SK-N-SH (cell line): ENCODE data around the gene SNED1. TPM values are rescaled to one million over a fixed set of nuclear protein-coding genes. Genes with fewer than 3 reads are reported as not detected.

ENCODE experiments used
- CTCF ChIA-PET: fragments of 300-600, 350-600 bp; formaldehyde crosslinking; extraction: SDS; loops from one replicate; lab custom pipeline; 2021; lab: Yijun Ruan, JAX
- POLR2A ChIA-PET: fragments of 350-600 bp; sonication (Branson Sonifier 250); formaldehyde crosslinking; extraction: SDS; loops from one replicate; lab custom pipeline; 2020; ENCODE audit warnings: antibody characterized with exemption, inconsistent platforms; lab: Yijun Ruan, JAX
- DNase-seq: peaks from one replicate; pipeline ENCODE4 v3.0.0; 2012
- H2AFZ ChIP-seq: fragments of 200-600 bp; sonication (generic); 2 replicates; pipeline ENCODE4 v1.8.1; 2016; ENCODE audit warnings: antibody characterized with exemption, mild to moderate bottlenecking, low read depth
- H3F3A ChIP-seq: fragments of 200-600 bp; sonication (generic); replicated peaks from 2 replicates; pipeline ENCODE3; 2016; ENCODE audit warnings: antibody characterized with exemption, mild to moderate bottlenecking; ENCODE audit not compliant: insufficient read depth
- H3K27ac ChIP-seq, 2 experiments: fragments of 200-500 bp in 1 of 2; fragments of 200-600 bp in 1 of 2; sonication (Bioruptor generic) in 1 of 2; sonication (generic), shearing (Covaris generic) in 1 of 2; 2 replicates each; pipeline versions ENCODE4 v1.5.1 to v1.6.1; 2014 to 2016; ENCODE audit warnings: low read depth in 2 of 2, inconsistent platforms in 1 of 2, low read length in 1 of 2, mild to moderate bottlenecking in 1 of 2, mixed read lengths in 1 of 2
- H3K27me3 ChIP-seq: fragments of 200-600 bp; sonication (generic), shearing (Covaris generic); 2 replicates; pipeline ENCODE4 v1.6.1; 2016; ENCODE audit warnings: mixed run types; ENCODE audit not compliant: insufficient read depth
- H3K36me3 ChIP-seq, 2 experiments: fragments of 200-500 bp in 1 of 2; fragments of 200-600 bp in 1 of 2; sonication (Bioruptor generic) in 1 of 2; sonication (generic) in 1 of 2; replicated peaks in 1 of 2; 2 replicates each; pipeline versions ENCODE3 to v1.5.1; 2014 to 2016; ENCODE audit warnings: low read length in 1 of 2, mild to moderate bottlenecking in 1 of 2; ENCODE audit not compliant: insufficient read depth in 2 of 2, control insufficient read depth in 1 of 2
- H3K4me1 ChIP-seq, 2 experiments: fragments of 200-500 bp in 1 of 2; fragments of 200-600 bp in 1 of 2; sonication (Bioruptor generic) in 1 of 2; sonication (generic), shearing (Covaris generic) in 1 of 2; 2 replicates each; pipeline versions ENCODE4 v1.5.1 to v1.6.1; 2014 to 2016; ENCODE audit warnings: low read depth in 1 of 2, low read length in 1 of 2, mixed run types in 1 of 2; ENCODE audit not compliant: insufficient read depth in 2 of 2, control insufficient read depth in 1 of 2
- H3K4me2 ChIP-seq: fragments of 200-600 bp; sonication (generic), shearing (Covaris generic); 2 replicates; pipeline ENCODE4 v1.6.1; 2017; ENCODE audit warnings: mixed run types
- H3K4me3 ChIP-seq, 2 experiments: fragments of 200-500 bp in 1 of 2; fragments of 200-600 bp in 1 of 2; sonication (Bioruptor generic) in 1 of 2; sonication (generic), shearing (Covaris generic) in 1 of 2; 2 replicates each; pipeline versions ENCODE4 v1.5.1 to v1.8.1; 2014 to 2016; ENCODE audit warnings: low read depth in 2 of 2, inconsistent platforms in 1 of 2, low read length in 1 of 2, mild to moderate bottlenecking in 1 of 2, mixed read lengths in 1 of 2, moderate library complexity in 1 of 2
- H3K79me2 ChIP-seq: fragments of 200-600 bp; sonication (generic); 2 replicates; pipeline ENCODE4 v1.8.1; 2017; ENCODE audit warnings: mild to moderate bottlenecking; ENCODE audit not compliant: insufficient read depth
- H3K9ac ChIP-seq: fragments of 200-600 bp; sonication (generic); 2 replicates; pipeline ENCODE4 v1.6.1; 2017; ENCODE audit warnings: mixed run types
- H3K9me2 ChIP-seq: fragments of 200-600 bp; sonication (generic); 2 replicates; pipeline ENCODE4 v1.6.1; 2017; ENCODE audit warnings: mixed run types
- H3K9me3 ChIP-seq: fragments of 200-600 bp; sonication (generic); 2 replicates; pipeline ENCODE4 v1.6.1; 2017; ENCODE audit warnings: mixed run types, mild to moderate bottlenecking, moderate library complexity
- H4K20me1 ChIP-seq: fragments of 200-600 bp; sonication (generic); 2 replicates; pipeline ENCODE4 v1.6.1; 2017; ENCODE audit warnings: mild to moderate bottlenecking, mixed run types; ENCODE audit not compliant: insufficient read depth
- CTCF ChIP-seq: fragments of 200-600 bp; sonication (generic); IDR thresholded peaks from 2 replicates; pipeline ENCODE4 v1.6.1; 2017; ENCODE audit warnings: antibody characterized with exemption, mild to moderate bottlenecking, moderate library complexity
- EP300 ChIP-seq, 2 experiments: IDR thresholded peaks; 2 replicates each; pipeline versions ENCODE4 v1.4.0 to v1.6.1; 2012; ENCODE audit warnings: borderline replicate concordance in 1 of 2, low read depth in 1 of 2, low read length in 1 of 2
- EZH2phosphoT487 ChIP-seq: fragments of 200-600 bp; sonication (generic); IDR thresholded peaks from 2 replicates; pipeline ENCODE4 v1.6.1; 2017; ENCODE audit warnings: low read depth, mixed run types, mild to moderate bottlenecking, antibody characterized with exemption, moderate library complexity, borderline replicate concordance
- FOSL2 ChIP-seq: IDR thresholded peaks from 2 replicates; pipeline ENCODE4 v1.4.0; 2012; ENCODE audit warnings: low read depth, mild to moderate bottlenecking, moderate library complexity, borderline replicate concordance
- JUND ChIP-seq: IDR thresholded peaks from 2 replicates; pipeline ENCODE4 v1.4.0; 2012
- MEF2A ChIP-seq: IDR thresholded peaks from 2 replicates; pipeline ENCODE4 v1.4.0; 2012; ENCODE audit warnings: low read depth, borderline replicate concordance
- RFX5 ChIP-seq: IDR thresholded peaks from 2 replicates; pipeline ENCODE4 v1.6.1; 2012; ENCODE audit warnings: mild to moderate bottlenecking, improper control_type of control experiment, low read length
- RXRA ChIP-seq: IDR thresholded peaks from 2 replicates; pipeline ENCODE4 v1.4.0; 2012; ENCODE audit warnings: low read depth, mild to moderate bottlenecking, borderline replicate concordance
- TAF1 ChIP-seq: IDR thresholded peaks from 2 replicates; pipeline ENCODE4 v1.6.1; 2012; ENCODE audit warnings: low read depth, mild to moderate bottlenecking, low read length, moderate library complexity, borderline replicate concordance
- TCF12 ChIP-seq: IDR thresholded peaks from 2 replicates; pipeline ENCODE4 v1.4.0; 2012
- USF1 ChIP-seq: IDR thresholded peaks from 2 replicates; pipeline ENCODE4 v1.4.0; 2012; ENCODE audit warnings: low read depth, borderline replicate concordance
- YY1 ChIP-seq: IDR thresholded peaks from 2 replicates; pipeline ENCODE4 v1.4.0; 2012; ENCODE audit warnings: low read depth, mild to moderate bottlenecking
- WGBS: methylation state at CpG from one replicate; pipeline ENCODE4 v1.1.6; 2017; ENCODE audit warnings: low lambda C conversion rate; 5-methylcytosine and 5-hydroxymethylcytosine counted together
- polyA plus RNA-seq, 3 experiments: library from polyadenylated mRNA; depleted of rRNA; stranded (reverse); fragments of >200 nt; gene quantifications; 2 replicates each; pipeline ENCODE4 v1.2.3, GENCODE V29; 2012
- TF ChIP-seq, protein P1 (sequence below): IDR thresholded peaks from 2 replicates; pipeline ENCODE4 v1.4.0; 2012; ENCODE audit warnings: low read depth
- TF ChIP-seq, protein P2 (sequence below): IDR thresholded peaks from 2 replicates; pipeline ENCODE4; 2012
- TF ChIP-seq, protein P3 (sequence below): fragments of 150-350 bp; IDR thresholded peaks from 2 replicates; pipeline ENCODE4 v1.6.1; 2016; ENCODE audit warnings: mild to moderate bottlenecking, low read depth, low read length
- TF ChIP-seq, protein P4 (sequence below): fragments of 150-350 bp; IDR thresholded peaks from 2 replicates; pipeline ENCODE4 v1.6.1; 2017; ENCODE audit warnings: antibody characterized with exemption, low read length, low read depth, borderline replicate concordance

SNED1 gene
- polyA plus RNA-seq, 1 of the 3 experiments (the other 2 are of a cell fraction) = 0.03 TPM

- DNase-seq = no peak
- Histone ChIP-seq H3K27me3 (no peaks in the 10 kb centered on the region), H3K9ac (no peak overlapping the region), H3F3A (no peaks in the 10 kb centered on the region), H3K9me2 (no peaks in the 10 kb centered on the region), H3K9me3 (no peaks in the 10 kb centered on the region), H3K4me2 (no peak overlapping the region), H3K27ac (no peak overlapping the region), H3K36me3 (no peaks in the 10 kb centered on the region), H3K4me3 (no peak overlapping the region), H2AFZ (no peak overlapping the region), H3K79me2 (no peaks in the 10 kb centered on the region), H3K4me1 (no peaks in the 10 kb centered on the region), H4K20me1 (no peaks in the 10 kb centered on the region)
- ChIA-PET POLR2A (no interaction called here), CTCF (interaction anchor here (1.5 kb wide), 1 partner anchor 16 kb away, joined by 3 read pairs; no protein-coding TSS in a partner anchor)
- TF ChIP-seq CTCF = no peak
- TF ChIP-seq RFX5 = no peak
- no peak for TF ChIP-seq JUND
- TF ChIP-seq, protein P1, sequence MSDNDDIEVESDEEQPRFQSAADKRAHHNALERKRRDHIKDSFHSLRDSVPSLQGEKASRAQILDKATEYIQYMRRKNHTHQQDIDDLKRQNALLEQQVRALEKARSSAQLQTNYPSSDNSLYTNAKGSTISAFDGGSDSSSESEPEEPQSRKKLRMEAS = no peak
- 96% methylated on average over 10 of the region's 10 CpGs for WGBS
Observed at GRCh38 chr2:241133436-241133820, 135.0 kb downstream of the SNED1 start.

DNA sequence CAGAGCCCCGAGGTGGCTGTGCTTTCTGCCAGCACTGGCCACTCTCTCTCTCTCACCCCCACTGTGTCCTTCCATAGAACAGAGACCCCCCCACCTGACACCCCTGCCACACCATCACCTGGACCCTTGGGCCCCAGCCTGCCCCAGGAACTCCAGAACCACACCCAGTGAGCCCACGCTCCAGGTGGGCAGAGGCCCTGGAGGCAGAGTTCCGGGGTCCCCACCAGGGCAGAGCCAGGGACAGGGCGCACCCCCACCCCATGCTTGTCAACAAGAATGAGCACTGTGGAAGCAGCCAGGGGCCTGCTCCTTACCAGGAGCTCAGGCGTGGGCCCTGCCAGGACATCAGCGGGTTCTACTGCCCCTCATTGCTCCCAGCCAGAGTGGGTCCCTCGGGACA lies 136.3 kb downstream of the SNED1 start:
- H2AFZ ChIP-seq = no peak overlapping the region
- no peaks in the 10 kb centered on the region for H3K4me1 ChIP-seq
- H3K79me2 ChIP-seq = no peaks in the 10 kb centered on the region
- no peaks in the 10 kb centered on the region for H3K9me3 ChIP-seq
- TF ChIP-seq TAF1 = no peak
- no peak overlapping the region for H3K9ac ChIP-seq
- no peak overlapping the region for H3K4me3 ChIP-seq
- ChIA-PET POLR2A (no interaction called here), CTCF (no interaction called here)
- no peaks in the 10 kb centered on the region for H3K9me2 ChIP-seq
- H3K4me2 ChIP-seq = no peak overlapping the region
- H3K27me3 ChIP-seq = no peaks in the 10 kb centered on the region
- H3K27ac ChIP-seq = no peak overlapping the region
- no peaks in the 10 kb centered on the region for H3F3A ChIP-seq
- H4K20me1 ChIP-seq = no peaks in the 10 kb centered on the region
- no peaks in the 10 kb centered on the region for H3K36me3 ChIP-seq
- 100% methylated on average over 2 of the region's 7 CpGs for WGBS
- no peak for DNase-seq

DNA sequence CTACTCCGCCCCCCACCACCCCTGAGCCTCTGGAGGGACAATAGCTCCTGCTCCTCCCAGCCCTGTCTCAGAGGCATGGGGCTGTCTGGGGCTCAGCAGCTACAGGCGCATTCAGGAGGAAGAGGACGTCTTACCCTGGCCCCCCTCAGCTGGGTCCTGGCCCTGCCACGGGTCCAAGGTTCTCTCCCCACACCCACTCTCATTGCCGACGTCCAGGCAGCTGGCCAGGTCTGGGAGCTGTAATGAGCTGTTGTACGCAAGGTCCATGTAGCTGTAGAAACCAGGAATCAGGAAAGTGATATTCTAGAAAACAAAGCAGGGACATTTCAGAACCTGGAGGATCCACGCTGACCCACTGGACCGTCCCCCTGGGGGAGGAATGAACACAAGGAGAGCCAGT lies 137.3 kb downstream of the SNED1 start:
- Histone ChIP-seq H3K36me3 (no peaks in the 10 kb centered on the region), H3K4me1 (no peaks in the 10 kb centered on the region), H3K79me2 (no peaks in the 10 kb centered on the region), H3K9me3 (no peaks in the 10 kb centered on the region), H3K27ac (no peak overlapping the region), H3K27me3 (no peaks in the 10 kb centered on the region), H3K4me2 (no peak overlapping the region), H2AFZ (no peak overlapping the region), H3F3A (no peaks in the 10 kb centered on the region), H3K9me2 (no peaks in the 10 kb centered on the region), H3K4me3 (no peak overlapping the region), H3K9ac (no peak overlapping the region), H4K20me1 (no peaks in the 10 kb centered on the region)
- POLR2A ChIA-PET = no interaction called here
- DNase-seq = no peak
- CTCF ChIA-PET = interaction anchor here (1.7 kb wide), 1 partner anchor 222 kb away, joined by 5 read pairs; no protein-coding TSS in a partner anchor
- WGBS = 83% methylated on average over 7 of the region's 9 CpGs
- TF ChIP-seq, protein P2, sequence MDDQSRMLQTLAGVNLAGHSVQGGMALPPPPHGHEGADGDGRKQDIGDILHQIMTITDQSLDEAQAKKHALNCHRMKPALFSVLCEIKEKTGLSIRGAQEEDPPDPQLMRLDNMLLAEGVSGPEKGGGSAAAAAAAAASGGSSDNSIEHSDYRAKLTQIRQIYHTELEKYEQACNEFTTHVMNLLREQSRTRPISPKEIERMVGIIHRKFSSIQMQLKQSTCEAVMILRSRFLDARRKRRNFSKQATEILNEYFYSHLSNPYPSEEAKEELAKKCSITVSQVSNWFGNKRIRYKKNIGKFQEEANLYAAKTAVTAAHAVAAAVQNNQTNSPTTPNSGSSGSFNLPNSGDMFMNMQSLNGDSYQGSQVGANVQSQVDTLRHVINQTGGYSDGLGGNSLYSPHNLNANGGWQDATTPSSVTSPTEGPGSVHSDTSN = no peak
- TF ChIP-seq TCF12 (no peak), EZH2phosphoT487 (no peak), YY1 (no peak), FOSL2 (no peak), TAF1 (no peak), RXRA (no peak), MEF2A (no peak), USF1 (no peak), EP300 (IDR thresholded peaks at IDR 0.05; ENCODE audit: borderline replicate concordance in 1 of 2, low read depth in 1 of 2, low read length in 1 of 2) (no peak)
- TF ChIP-seq, protein P1 = no peak
- TF ChIP-seq, protein P3, sequence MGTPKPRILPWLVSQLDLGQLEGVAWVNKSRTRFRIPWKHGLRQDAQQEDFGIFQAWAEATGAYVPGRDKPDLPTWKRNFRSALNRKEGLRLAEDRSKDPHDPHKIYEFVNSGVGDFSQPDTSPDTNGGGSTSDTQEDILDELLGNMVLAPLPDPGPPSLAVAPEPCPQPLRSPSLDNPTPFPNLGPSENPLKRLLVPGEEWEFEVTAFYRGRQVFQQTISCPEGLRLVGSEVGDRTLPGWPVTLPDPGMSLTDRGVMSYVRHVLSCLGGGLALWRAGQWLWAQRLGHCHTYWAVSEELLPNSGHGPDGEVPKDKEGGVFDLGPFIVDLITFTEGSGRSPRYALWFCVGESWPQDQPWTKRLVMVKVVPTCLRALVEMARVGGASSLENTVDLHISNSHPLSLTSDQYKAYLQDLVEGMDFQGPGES = no peak
- TF ChIP-seq, protein P4, sequence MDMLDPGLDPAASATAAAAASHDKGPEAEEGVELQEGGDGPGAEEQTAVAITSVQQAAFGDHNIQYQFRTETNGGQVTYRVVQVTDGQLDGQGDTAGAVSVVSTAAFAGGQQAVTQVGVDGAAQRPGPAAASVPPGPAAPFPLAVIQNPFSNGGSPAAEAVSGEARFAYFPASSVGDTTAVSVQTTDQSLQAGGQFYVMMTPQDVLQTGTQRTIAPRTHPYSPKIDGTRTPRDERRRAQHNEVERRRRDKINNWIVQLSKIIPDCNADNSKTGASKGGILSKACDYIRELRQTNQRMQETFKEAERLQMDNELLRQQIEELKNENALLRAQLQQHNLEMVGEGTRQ = no peak
